Skeletal muscle tissue (tissue), 4 donors: Measurements from ENCODE around the gene RNF19B. TPM values are rescaled to one million over a fixed set of nuclear protein-coding genes. Genes with fewer than 3 reads are reported as not detected.

Experiments used
- H3K27ac ChIP-seq: one replicate; pipeline ENCODE4 v1.7.0; 2013; ENCODE audit warnings: mild to moderate bottlenecking, low read depth, low read length, inconsistent platforms
- H3K27me3 ChIP-seq, 3 donors: one replicate each; pipeline ENCODE4 v1.7.0; 2013; ENCODE audit warnings: low read length in 3 of 3; ENCODE audit not compliant: control insufficient read depth in 3 of 3, insufficient read depth in 3 of 3
- H3K36me3 ChIP-seq, 3 donors: one replicate each; pipeline ENCODE4 v1.7.0; 2013; ENCODE audit warnings: low read length in 3 of 3; ENCODE audit not compliant: control insufficient read depth in 3 of 3, insufficient read depth in 3 of 3
- H3K4me1 ChIP-seq, 3 donors: one replicate each; pipeline ENCODE4 v1.7.0; 2013; ENCODE audit warnings: low read length in 3 of 3, mild to moderate bottlenecking in 3 of 3; ENCODE audit not compliant: control insufficient read depth in 3 of 3, insufficient read depth in 3 of 3
- H3K4me3 ChIP-seq, 3 donors: one replicate each; pipeline ENCODE4 v1.7.0; 2013; ENCODE audit warnings: low read length in 3 of 3
- H3K9ac ChIP-seq, 3 donors: one replicate each; pipeline ENCODE4 v1.7.0; 2013; ENCODE audit warnings: low read length in 3 of 3, mild to moderate bottlenecking in 3 of 3, moderate library complexity in 2 of 3, low read depth in 1 of 3
- H3K9me3 ChIP-seq, 3 donors: one replicate each; pipeline ENCODE4 v1.7.0; 2013; ENCODE audit warnings: low read length in 3 of 3; ENCODE audit not compliant: control insufficient read depth in 3 of 3
- total RNA-seq: library from RNA; depleted of rRNA; stranded (reverse); fragments of >200 nt; gene quantifications from one replicate; pipeline ENCODE4 v1.2.3, GENCODE V29; 2014
- donor health status: Osteomylitis.

The RNF19B gene
- total RNA-seq, 1 donor from 2014 or later, result 5.7 TPM

DNA sequence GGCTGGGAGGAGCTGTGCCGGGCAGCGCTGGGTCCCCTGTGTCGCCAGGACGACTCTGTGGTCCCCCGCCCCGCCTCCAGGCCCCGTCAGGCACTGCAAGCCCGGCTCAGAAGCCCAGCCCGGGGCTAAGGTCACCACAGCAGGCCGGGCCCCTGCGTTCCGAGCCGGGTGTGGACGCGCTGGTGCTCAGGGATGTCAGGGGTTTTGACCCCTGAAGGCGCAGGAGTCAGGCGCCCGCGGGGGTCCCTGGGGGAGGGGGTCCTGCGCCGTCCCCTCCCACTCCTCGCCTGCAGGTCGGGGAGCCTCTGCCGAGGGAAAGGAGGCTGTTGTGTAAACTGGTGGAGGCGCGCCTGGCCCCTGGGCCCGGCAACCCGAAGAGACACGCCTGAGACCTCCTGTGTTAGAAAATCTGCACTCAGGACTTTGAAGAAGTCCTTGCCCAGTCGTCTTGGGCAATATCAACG, 39.7 kb downstream of the RNF19B start:
- H3K27ac ChIP-seq, result no peak overlapping the region
- H3K36me3 ChIP-seq, result no peaks in the 10 kb centered on the region
- H3K4me1 ChIP-seq, result peaks cover 10 to 17% (median 12%) of the 10 kb centered on the region in 3 donors
- H3K4me3 ChIP-seq, result no peak overlapping the region
- H3K27me3 ChIP-seq, result peaks cover 8 to 18% (median 10%) of the 10 kb centered on the region in 3 donors
- H3K9me3 ChIP-seq, result no peaks in the 10 kb centered on the region
- H3K9ac ChIP-seq, result no peak overlapping the region

DNA sequence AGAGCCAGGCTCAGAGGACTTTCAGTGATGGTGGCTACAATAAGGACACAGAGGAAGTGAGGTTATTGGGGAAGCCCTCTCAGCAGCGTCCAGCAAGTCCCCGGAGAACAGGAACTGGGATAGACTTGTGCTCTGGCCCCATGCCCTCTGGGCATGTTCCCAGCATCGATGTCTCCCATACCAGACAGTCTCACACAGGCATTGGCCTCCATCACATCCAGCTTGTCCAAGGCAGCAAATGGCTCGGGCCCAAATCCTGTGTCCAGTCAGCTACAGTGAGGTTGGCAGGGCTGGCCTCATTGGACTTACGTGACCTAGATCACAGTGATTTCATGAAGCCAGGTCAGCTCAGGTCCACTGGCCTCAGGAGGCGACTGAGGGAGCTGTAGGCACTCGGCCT, 43.8 kb downstream of the RNF19B start:
- H3K4me3 ChIP-seq, result peak overlapping the region in 1 of 3 donors; percentile 22
- no peak overlapping the region for H3K27ac ChIP-seq
- peaks cover 10 to 15% (median 11%) of the 10 kb centered on the region in 3 donors for H3K4me1 ChIP-seq
- H3K9ac ChIP-seq, result peak overlapping the region in 1 of 3 donors; percentile 19
- no peaks in the 10 kb centered on the region for H3K9me3 ChIP-seq
- H3K36me3 ChIP-seq, result no peaks in the 10 kb centered on the region
- H3K27me3 ChIP-seq, result peaks cover 6 to 15% (median 10%) of the 10 kb centered on the region in 3 donors

DNA sequence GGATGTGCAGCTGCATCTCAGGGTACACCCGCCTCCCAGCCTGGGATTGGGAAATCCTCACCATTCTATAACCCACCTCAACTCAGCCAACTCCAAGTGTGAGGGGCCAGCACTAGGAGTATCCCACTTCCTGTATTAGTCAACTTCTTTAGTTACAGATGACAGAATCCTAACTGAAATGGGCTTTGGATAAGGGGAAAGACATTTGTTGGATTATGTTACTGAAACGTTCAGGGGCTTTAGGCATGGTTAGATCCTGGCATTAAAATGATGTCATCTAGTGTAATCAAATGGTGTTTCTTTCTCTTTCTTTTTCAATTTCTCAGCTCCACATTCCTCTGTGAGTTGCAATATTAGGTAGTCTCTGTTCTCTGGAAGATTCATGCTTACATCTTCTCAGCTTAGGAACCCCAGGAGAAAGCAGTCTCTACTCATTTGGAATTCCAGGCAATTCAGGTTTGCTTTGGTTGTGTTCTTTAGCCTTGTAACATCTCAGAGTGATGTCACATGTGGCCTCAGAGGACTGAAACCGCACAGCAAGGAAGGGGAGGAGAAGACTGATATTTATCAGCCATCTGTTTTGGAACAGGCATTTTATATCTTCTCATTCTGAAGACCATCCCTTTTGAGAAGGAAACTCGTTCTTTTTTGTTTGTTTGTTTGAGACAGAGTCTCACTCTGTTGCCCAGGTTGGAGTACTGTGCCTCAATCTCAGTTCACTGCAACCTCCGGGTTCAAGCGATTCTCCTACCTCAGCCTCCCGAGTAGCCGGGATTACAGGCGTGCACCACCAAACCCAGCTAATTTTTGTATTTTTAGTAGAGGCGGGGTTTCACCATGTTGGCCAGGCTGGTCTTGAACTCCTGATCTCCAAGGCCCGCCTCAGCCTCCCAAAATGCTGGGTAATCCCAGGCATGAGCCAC, 44.5 kb downstream of the RNF19B start:
- H3K27ac ChIP-seq, result peak overlapping the region; percentile 12
- peaks cover 7 to 10% (median 10%) of the 10 kb centered on the region in 3 donors for H3K27me3 ChIP-seq
- no peaks in the 10 kb centered on the region for H3K36me3 ChIP-seq
- no peak overlapping the region for H3K9ac ChIP-seq
- H3K4me1 ChIP-seq, result peaks cover 10 to 13% (median 10%) of the 10 kb centered on the region in 3 donors
- no peak overlapping the region for H3K4me3 ChIP-seq
- H3K9me3 ChIP-seq, result no peaks in the 10 kb centered on the region

DNA sequence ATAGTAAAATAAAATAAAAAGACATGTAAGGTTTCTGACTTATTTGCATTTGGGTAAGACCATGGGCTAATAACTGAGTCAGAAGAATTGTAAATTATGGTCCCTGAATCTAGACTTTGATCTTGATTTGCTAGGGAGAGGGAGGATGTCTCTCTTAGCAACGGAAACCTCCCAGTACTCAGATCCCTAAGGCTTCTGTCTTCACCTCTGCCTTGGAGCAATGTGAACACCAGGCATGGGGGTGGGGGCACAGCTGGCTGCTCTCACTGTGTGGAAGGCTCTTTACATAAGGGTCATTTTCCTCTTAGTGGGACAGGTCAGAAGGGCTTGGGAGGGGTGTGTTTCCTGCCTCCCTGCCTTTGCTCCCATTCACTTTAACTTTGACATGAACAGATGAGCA, 46.4 kb downstream of the RNF19B start:
- no peak overlapping the region for H3K27ac ChIP-seq

DNA sequence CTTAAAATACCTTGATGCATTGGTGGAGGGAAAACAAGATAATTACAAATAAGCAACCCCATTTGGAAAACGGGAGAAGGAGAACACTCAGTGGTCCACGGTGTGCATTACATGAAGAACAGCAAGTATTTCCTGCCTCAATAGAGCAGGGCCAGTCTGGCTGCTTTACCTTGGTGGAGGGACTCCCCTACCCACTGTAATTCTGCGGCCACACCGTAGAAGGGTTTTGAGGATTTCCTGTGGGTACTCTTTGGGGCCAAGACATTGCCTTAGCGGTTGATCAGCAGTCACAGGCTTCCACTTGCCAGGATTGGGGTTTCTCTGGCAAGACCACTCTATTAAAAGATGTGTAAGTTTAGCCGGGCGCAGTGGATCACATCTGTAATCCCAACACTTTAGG, 47.1 kb downstream of the RNF19B start:
- Histone ChIP-seq H3K27me3 (peaks cover 0 to 3% (median 0%) of the 10 kb centered on the region in 3 donors), H3K4me1 (peaks cover 10 to 13% (median 10%) of the 10 kb centered on the region in 3 donors), H3K27ac (no peak overlapping the region), H3K4me3 (no peak overlapping the region), H3K9me3 (peaks cover 0 to 3% (median 0%) of the 10 kb centered on the region in 3 donors), H3K9ac (no peak overlapping the region), H3K36me3 (no peaks in the 10 kb centered on the region)

More for the DNA sequence above, 46.4 kb downstream of the RNF19B start:
- H3K36me3 ChIP-seq, result no peaks in the 10 kb centered on the region
- H3K9me3 ChIP-seq, result peaks cover 0 to 3% (median 0%) of the 10 kb centered on the region in 3 donors
- peaks cover 0 to 3% (median 0%) of the 10 kb centered on the region in 3 donors for H3K27me3 ChIP-seq
- no peak overlapping the region for H3K4me3 ChIP-seq
- peaks cover 10 to 13% (median 10%) of the 10 kb centered on the region in 3 donors for H3K4me1 ChIP-seq
- no peak overlapping the region for H3K9ac ChIP-seq

DNA sequence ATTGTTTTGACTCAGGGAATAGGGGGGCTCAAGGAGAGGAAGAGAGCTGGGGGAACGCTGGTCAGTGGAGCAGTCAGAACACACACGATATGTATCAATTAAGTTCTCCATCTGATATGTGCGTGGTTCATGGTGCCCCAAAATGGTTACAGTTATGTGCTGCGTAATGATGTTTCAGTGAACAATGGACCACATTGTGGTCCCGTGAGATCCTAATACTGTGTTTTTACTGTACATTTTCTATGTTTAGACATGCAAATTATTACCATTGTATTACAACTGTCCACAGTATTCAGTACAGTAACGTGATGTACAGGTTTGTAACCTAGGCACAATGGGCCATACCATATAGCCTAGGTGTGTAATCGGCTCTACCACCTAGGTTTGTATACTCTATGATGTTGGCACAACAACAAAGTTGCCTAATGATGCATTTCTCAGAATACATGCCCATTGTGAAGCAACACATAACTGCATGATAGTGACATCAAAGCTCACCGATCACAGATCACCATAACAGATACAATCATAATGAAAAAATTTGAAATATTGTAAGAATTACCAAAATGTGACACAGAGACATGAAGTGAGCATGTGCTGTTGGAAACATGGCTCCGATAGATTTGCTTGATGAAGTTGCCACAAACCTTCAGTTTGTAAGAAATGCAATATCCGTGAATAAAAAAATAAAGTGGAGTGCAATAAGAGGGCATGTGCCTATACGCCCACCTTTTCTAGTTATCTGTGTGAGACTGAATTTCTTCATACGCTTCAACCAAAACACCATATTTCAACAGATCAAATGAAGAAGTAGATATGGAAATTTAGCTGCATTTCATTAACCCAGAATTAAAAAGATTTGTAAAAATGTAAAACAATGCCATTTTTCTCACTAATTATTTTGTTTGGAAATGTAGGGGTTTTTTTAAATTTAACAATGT, 48.6 kb downstream of the RNF19B start:
- Histone ChIP-seq H3K9ac (no peak overlapping the region), H3K9me3 (peaks cover 0 to 3% (median 0%) of the 10 kb centered on the region in 3 donors), H3K4me1 (peaks cover 5 to 9% (median 7%) of the 10 kb centered on the region in 3 donors), H3K27ac (no peak overlapping the region), H3K36me3 (no peaks in the 10 kb centered on the region), H3K4me3 (no peak overlapping the region), H3K27me3 (peaks cover 0 to 3% (median 2%) of the 10 kb centered on the region in 3 donors)

DNA sequence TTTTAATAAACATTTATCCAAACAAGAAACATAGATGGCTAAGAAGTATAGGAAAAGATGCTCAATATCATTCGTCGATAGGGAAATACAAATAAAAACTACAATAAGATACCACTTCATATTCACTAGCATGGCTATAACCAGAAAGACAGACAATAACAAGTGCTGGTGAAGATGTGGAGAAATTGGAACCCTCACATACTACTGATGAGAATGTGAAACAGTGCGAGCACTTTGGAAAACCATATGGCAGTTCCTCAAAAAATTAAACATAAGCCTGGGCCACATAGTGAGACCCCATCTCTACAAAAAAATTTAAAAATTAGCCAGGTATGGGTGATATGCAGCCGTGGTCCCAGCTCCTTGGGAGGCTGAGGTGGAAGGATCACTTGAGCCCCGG, 54.3 kb downstream of the RNF19B start:
- Histone ChIP-seq H3K27me3 (peaks cover 0 to 3% (median 3%) of the 10 kb centered on the region in 3 donors), H3K36me3 (no peaks in the 10 kb centered on the region), H3K4me3 (no peak overlapping the region), H3K27ac (no peak overlapping the region), H3K9me3 (peaks cover 0 to 3% (median 0%) of the 10 kb centered on the region in 3 donors), H3K9ac (no peak overlapping the region), H3K4me1 (no peaks in the 10 kb centered on the region)

DNA sequence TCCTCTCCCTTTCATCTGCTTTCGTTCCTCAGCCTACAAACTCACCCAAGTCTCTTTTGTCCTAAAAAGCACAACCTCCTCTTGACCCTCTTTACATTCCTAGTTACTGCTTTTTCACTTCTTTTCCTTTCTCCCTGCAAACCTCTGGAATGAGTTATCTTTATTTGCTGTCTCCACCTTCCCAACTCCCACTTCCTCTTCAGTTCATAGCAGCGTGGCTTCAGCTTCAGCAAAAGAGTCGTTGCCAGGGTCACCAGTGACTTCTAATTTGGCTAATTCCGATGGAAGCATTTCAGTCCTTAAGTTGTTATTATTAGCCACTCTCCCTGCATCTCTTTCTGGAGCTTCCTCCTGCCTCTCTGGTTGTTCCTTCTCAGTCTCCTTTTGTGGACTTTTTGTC, 57.2 kb downstream of the RNF19B start:
- Histone ChIP-seq H3K27ac (no peak overlapping the region), H3K4me1 (no peaks in the 10 kb centered on the region), H3K4me3 (no peak overlapping the region), H3K9me3 (no peaks in the 10 kb centered on the region), H3K36me3 (no peaks in the 10 kb centered on the region), H3K9ac (no peak overlapping the region), H3K27me3 (peaks cover 2 to 7% (median 3%) of the 10 kb centered on the region in 3 donors)

DNA sequence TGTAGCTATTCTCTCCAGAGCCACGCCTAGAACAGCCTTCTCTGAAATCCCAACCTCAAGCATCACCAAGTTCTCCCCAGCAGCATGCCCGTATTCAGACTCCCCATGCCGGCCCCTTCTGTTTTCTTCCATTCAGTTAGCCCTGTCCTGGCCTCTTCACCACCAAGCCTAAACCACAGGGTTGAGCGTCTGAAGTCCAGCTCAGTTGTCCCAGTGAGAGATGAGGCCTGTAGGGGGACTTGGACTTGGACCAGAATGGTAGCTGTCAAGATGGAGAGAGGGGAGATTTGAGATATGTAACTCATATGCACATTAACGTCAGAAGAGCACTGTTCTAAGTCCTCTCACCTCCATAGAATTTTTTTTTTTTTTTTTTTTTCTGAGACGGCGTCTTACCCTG, 58.0 kb downstream of the RNF19B start:
- no peak overlapping the region for H3K27ac ChIP-seq
- no peaks in the 10 kb centered on the region for H3K36me3 ChIP-seq
- no peak overlapping the region for H3K9ac ChIP-seq
- H3K9me3 ChIP-seq, result no peaks in the 10 kb centered on the region
- H3K27me3 ChIP-seq, result peaks cover 3 to 12% (median 5%) of the 10 kb centered on the region in 3 donors
- H3K4me1 ChIP-seq, result peaks cover under 1 to 2% (median 1%) of the 10 kb centered on the region in 3 donors
- no peak overlapping the region for H3K4me3 ChIP-seq
